Liver (tissue), 9 donors: ENCODE measurements around the gene TMEM245. TPM values are rescaled to one million over a fixed set of nuclear protein-coding genes. Genes with fewer than 3 reads are reported as not detected.
A peak's percentile ranks its signal among the peaks of the same experiment; 100 is the strongest.

Experiments used
- DNase-seq: peaks from one replicate; pipeline ENCODE4 v3.0.0-alpha.2; 2017; ENCODE audit warnings: low spot score
- H3K27ac ChIP-seq, 2 donors: one replicate each; pipeline ENCODE4 v1.7.0; 2013; ENCODE audit warnings: inconsistent platforms in 2 of 2, low read length in 2 of 2, control low read depth in 1 of 2, low read depth in 1 of 2, mild to moderate bottlenecking in 1 of 2
- H3K27me3 ChIP-seq, 4 donors: one replicate each; pipeline versions ENCODE4 v1.6.1 to v1.7.0; 2013; ENCODE audit warnings: low read length in 3 of 4, inconsistent platforms in 1 of 4, mild to moderate bottlenecking in 1 of 4, moderate library complexity in 1 of 4; ENCODE audit not compliant: control insufficient read depth in 4 of 4, insufficient read depth in 4 of 4
- H3K36me3 ChIP-seq, 4 donors: one replicate each; pipeline versions ENCODE4 v1.6.1 to v1.7.0; 2013; ENCODE audit warnings: low read length in 3 of 4, mild to moderate bottlenecking in 3 of 4, low read depth in 1 of 4, moderate library complexity in 1 of 4; ENCODE audit not compliant: control insufficient read depth in 4 of 4, insufficient read depth in 3 of 4
- H3K4me1 ChIP-seq, 4 donors: one replicate each; pipeline versions ENCODE4 v1.6.1 to v1.7.0; 2013; ENCODE audit warnings: low read length in 3 of 4, mild to moderate bottlenecking in 3 of 4, moderate library complexity in 1 of 4; ENCODE audit not compliant: control insufficient read depth in 4 of 4, insufficient read depth in 4 of 4
- H3K4me3 ChIP-seq, 3 donors: one replicate each; pipeline versions ENCODE4 v1.6.1 to v1.7.0; 2013; ENCODE audit warnings: low read length in 3 of 3, control low read depth in 1 of 3, low read depth in 1 of 3, mild to moderate bottlenecking in 1 of 3
- H3K9ac ChIP-seq, 2 donors: one replicate each; pipeline ENCODE4 v1.7.0; 2013; ENCODE audit warnings: low read length in 2 of 2, mild to moderate bottlenecking in 2 of 2, moderate library complexity in 2 of 2, control low read depth in 1 of 2, low read depth in 1 of 2
- H3K9me3 ChIP-seq, 4 donors: one replicate each; pipeline versions ENCODE4 v1.6.1 to v1.7.0; 2013; ENCODE audit warnings: low read length in 3 of 4; ENCODE audit not compliant: control insufficient read depth in 4 of 4
- ATF3 ChIP-seq: IDR thresholded peaks from 2 replicates; pipeline ENCODE4 v1.6.1; 2016; ENCODE audit warnings: antibody characterized with exemption
- CTCF ChIP-seq: fragments of 150-350 bp; IDR thresholded peaks from 2 replicates; pipeline ENCODE4 v1.5.1; 2017; ENCODE audit warnings: improper control_type of control experiment, low read depth, low read length; ENCODE audit not compliant: missing input control
- EGR1 ChIP-seq, 2 donors: IDR thresholded peaks; 2 replicates each; pipeline ENCODE4 v1.6.1; 2016 to 2018; ENCODE audit warnings: antibody characterized with exemption in 2 of 2, low read depth in 2 of 2
- FOXA1 ChIP-seq: IDR thresholded peaks from 2 replicates; pipeline ENCODE4 v1.6.1; 2016; ENCODE audit warnings: antibody characterized with exemption
- FOXA2 ChIP-seq: IDR thresholded peaks from 2 replicates; pipeline ENCODE4 v1.6.1; 2016; ENCODE audit warnings: antibody characterized with exemption
- GABPA ChIP-seq, 2 donors: IDR thresholded peaks in 1 of 2; conservative IDR thresholded peaks in 1 of 2; 2 replicates each; pipeline ENCODE4 v1.6.1; 2016; ENCODE audit warnings: antibody characterized with exemption in 2 of 2, mild to moderate bottlenecking in 1 of 2, moderate library complexity in 1 of 2
- HNF4A ChIP-seq, 2 donors: conservative IDR thresholded peaks; 2 replicates each; pipeline ENCODE4 v1.6.1; 2016; ENCODE audit warnings: antibody characterized with exemption in 2 of 2, mild to moderate bottlenecking in 2 of 2
- HNF4G ChIP-seq: IDR thresholded peaks from 2 replicates; pipeline ENCODE4 v1.6.1; 2016; ENCODE audit warnings: antibody characterized with exemption
- JUND ChIP-seq, 2 donors: IDR thresholded peaks; 2 replicates each; pipeline ENCODE4 v1.6.1; 2016; ENCODE audit warnings: antibody characterized with exemption in 2 of 2
- MAX ChIP-seq: IDR thresholded peaks from 2 replicates; pipeline ENCODE4 v1.6.1; 2016; ENCODE audit warnings: antibody characterized with exemption
- NR2F2 ChIP-seq: IDR thresholded peaks from 2 replicates; pipeline ENCODE4 v1.6.1; 2016; ENCODE audit warnings: antibody characterized with exemption
- RAD21 ChIP-seq, 2 donors: IDR thresholded peaks; 2 replicates each; pipeline ENCODE4 v1.6.1; 2016; ENCODE audit warnings: antibody characterized with exemption in 2 of 2, mild to moderate bottlenecking in 2 of 2
- REST ChIP-seq: IDR thresholded peaks from 2 replicates; pipeline ENCODE4 v1.6.1; 2016; ENCODE audit warnings: antibody characterized with exemption, mild to moderate bottlenecking
- RXRA ChIP-seq, 2 donors: IDR thresholded peaks; 2 replicates each; pipeline ENCODE4 v1.6.1; 2017 to 2018; ENCODE audit warnings: antibody characterized with exemption in 2 of 2, mild to moderate bottlenecking in 1 of 2
- SP1 ChIP-seq: IDR thresholded peaks from 2 replicates; pipeline ENCODE4 v1.6.1; 2018; ENCODE audit warnings: antibody characterized with exemption, mild to moderate bottlenecking
- TAF1 ChIP-seq: conservative IDR thresholded peaks from 2 replicates; pipeline ENCODE4 v1.6.1; 2016; ENCODE audit warnings: antibody characterized with exemption, mild to moderate bottlenecking
- YY1 ChIP-seq: IDR thresholded peaks from 2 replicates; pipeline ENCODE4 v1.6.1; 2016; ENCODE audit warnings: antibody characterized with exemption, mild to moderate bottlenecking
- ZBTB33 ChIP-seq: IDR thresholded peaks from 2 replicates; pipeline ENCODE4 v1.6.1; 2016; ENCODE audit warnings: antibody characterized with exemption
- WGBS: extraction: QIAGEN DNeasy Blood & Tissue Kit; methylation state at CpG from one replicate; pipeline ENCODE4 v1.1.7; 2013; 5-methylcytosine and 5-hydroxymethylcytosine counted together
- polyA plus RNA-seq, 2 donors: library from polyadenylated mRNA; stranded (reverse) in 1 of 2; unstranded in 1 of 2; fragments of 200-250 nt in 1 of 2; fragments of >200 nt in 1 of 2; fragmentation: Nextera tagmentation in 1 of 2; extraction: Ambion mirVana in 1 of 2; gene quantifications; one replicate each; pipeline versions ENCODE4 v1.2.1 to v1.2.3, GENCODE V29; 2013 to 2015
- total RNA-seq, 2 donors: library from RNA; depleted of rRNA; stranded (reverse); fragments of >200 nt; gene quantifications; one replicate each; pipeline ENCODE4 v1.2.3, GENCODE V29; 2014
- donor health status: healthy.
- donor health status: healthy.
- donor health status: healthy.
- donor health status: healthy.
- donor health status: healthy.

The TMEM245 gene
- total and polyA plus RNA-seq, 4 donors: 13.7 to 75.3 (median 31.2) TPM

GRCh38 chr9:109117856-109118807 lies 1.6 kb downstream of the TMEM245 start:
- Histone ChIP-seq H3K27me3 (no peaks in the 10 kb centered on the region), H3K4me1 (peaks cover 15 to 47% (median 37%) of the 10 kb centered on the region in 4 donors), H3K36me3 (no peaks in the 10 kb centered on the region), H3K4me3 (peak overlapping the region; percentile 85 to 94 (median 91)), H3K27ac (peak overlapping the region; percentile 92 to 93), H3K9me3 (no peaks in the 10 kb centered on the region), H3K9ac (peak overlapping the region; percentile 68 to 96)
- 18% methylated on average over 14 of the region's 14 CpGs for WGBS
- TF ChIP-seq HNF4G (no peak), NR2F2 (no peak), EGR1 (IDR thresholded peaks at IDR 0.05; ENCODE audit: low read depth in 2 of 2) (peak in 1 of 2 donors; percentile 7), HNF4A (conservative IDR thresholded peaks at IDR 0.05) (peak; percentile 24 to 42), GABPA (IDR thresholded peaks at IDR 0.05 in 1 of 2, conservative IDR thresholded peaks at IDR 0.05 in 1 of 2) (peak in 1 of 2 donors; percentile 40), FOXA2 (no peak), MAX (no peak), ATF3 (peak; percentile 54), YY1 (peak; percentile 84), REST (peak; percentile 80), ZBTB33 (peak; percentile 48), RXRA (IDR thresholded peaks at IDR 0.05) (peak; percentile 72 to 93), SP1 (peak; percentile 52), TAF1 (peak; percentile 29), FOXA1 (peak; percentile 34), CTCF (no peak), JUND (IDR thresholded peaks at IDR 0.05) (peak; percentile 89 to 93), RAD21 (IDR thresholded peaks at IDR 0.05) (no peak)
- DNase-seq: peak; percentile 51
